ENCODE measurements around the gene TMSB4X.

DNA sequence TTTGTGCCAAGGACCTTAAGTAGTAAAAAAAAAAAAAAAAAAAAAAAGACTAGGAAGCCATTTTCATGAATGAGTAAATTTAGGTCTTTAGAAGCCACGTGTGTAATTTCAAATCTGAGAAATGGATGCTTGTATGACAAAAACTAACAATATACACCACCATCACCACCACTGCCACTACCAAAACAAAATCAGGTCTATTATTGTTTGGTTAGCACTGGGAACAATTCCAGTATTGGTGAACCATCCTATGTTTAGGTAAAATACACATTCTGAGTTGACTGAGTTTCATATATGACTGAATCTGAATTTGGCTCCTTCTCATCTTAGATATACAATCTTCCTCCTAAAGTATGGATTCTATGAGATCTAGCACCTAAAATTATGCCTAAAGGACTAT, 8.8 kb upstream of the TMSB4X start:
- TF ChIP-seq CTCF (IDR thresholded peaks at IDR 0.05), result no peak
- no peak for TF ChIP-seq POLR2A (IDR thresholded peaks at IDR 0.05)
